PC-9 (cell line): ENCODE results near the gene AP2S1. TPM values are rescaled to one million over a fixed set of nuclear protein-coding genes. Genes with fewer than 3 reads are reported as not detected.

Experiments used
- BruUV-seq: library from RNA; stranded (reverse); fragments of 400-500 nt; replicated peaks from 2 replicates; lab custom pipeline; 2021; lab: Mats Ljungman, UMichigan
- CTCF ChIA-PET: fragments of 300-600 bp; sonication (Branson Sonifier 250); formaldehyde crosslinking; loops from one replicate; lab custom pipeline; 2022; ENCODE audit warnings: antibody characterized with exemption; lab: Charles Lee
- POLR2A ChIA-PET: fragments of 300-600 bp; sonication (Branson Sonifier 250); formaldehyde crosslinking; loops from one replicate; lab custom pipeline; 2022; ENCODE audit warnings: antibody characterized with exemption; ENCODE audit not compliant: unreplicated experiment; lab: Charles Lee
- DNase-seq, 2 experiments: peaks; one replicate each; pipeline versions ENCODE4 v3.0.0 to v3.0.0-alpha.2; 2015 to 2022; ENCODE audit warnings: mixed read lengths in 1 of 2
- H2AFZ ChIP-seq: fragments of 200-600 bp; sonication (generic); 2 replicates; pipeline ENCODE4 v1.8.1; 2017; ENCODE audit warnings: antibody characterized with exemption
- H3F3A ChIP-seq: fragments of 200-600 bp; sonication (generic); 2 replicates; pipeline ENCODE4 v1.8.1; 2017; ENCODE audit warnings: antibody characterized with exemption, mild to moderate bottlenecking, low read depth; ENCODE audit not compliant: insufficient read depth
- H3K27ac ChIP-seq: fragments of 200-600 bp; sonication (generic); 2 replicates; pipeline ENCODE4 v1.6.1; 2016; ENCODE audit warnings: mixed run types
- H3K27me3 ChIP-seq: fragments of 200-600 bp; sonication (generic); 2 replicates; pipeline ENCODE4 v1.6.1; 2016; ENCODE audit warnings: low read depth, mixed run types; ENCODE audit not compliant: insufficient read depth
- H3K36me3 ChIP-seq: fragments of 200-600 bp; sonication (generic); 2 replicates; pipeline ENCODE4 v1.6.1; 2016; ENCODE audit warnings: low read depth, mixed run types
- H3K4me1 ChIP-seq: fragments of 200-600 bp; sonication (generic); replicated peaks from 2 replicates; pipeline ENCODE4 v1.6.1; 2016; ENCODE audit warnings: mixed run types; ENCODE audit not compliant: insufficient read depth
- H3K4me2 ChIP-seq: fragments of 200-600 bp; sonication (generic); 2 replicates; pipeline ENCODE4 v1.6.1; 2017; ENCODE audit warnings: mixed run types
- H3K4me3 ChIP-seq: fragments of 200-600 bp; sonication (generic); 2 replicates; pipeline ENCODE4 v1.6.1; 2016; ENCODE audit warnings: mixed run types
- H3K79me2 ChIP-seq: fragments of 200-600 bp; sonication (generic); 2 replicates; pipeline ENCODE4 v1.6.1; 2017; ENCODE audit warnings: low read depth, mixed run types
- H3K9me2 ChIP-seq: fragments of 200-600 bp; sonication (generic); 2 replicates; pipeline ENCODE4 v1.8.1; 2017; ENCODE audit warnings: mild to moderate bottlenecking; ENCODE audit not compliant: insufficient read depth
- H3K9me3 ChIP-seq: fragments of 200-600 bp; sonication (generic); 2 replicates; pipeline ENCODE4 v1.8.1; 2016; ENCODE audit warnings: low read depth; ENCODE audit not compliant: insufficient read depth
- H4K20me1 ChIP-seq: fragments of 200-600 bp; sonication (generic); 2 replicates; pipeline ENCODE4 v1.8.1; 2017; ENCODE audit not compliant: insufficient read depth
- EZH2 ChIP-seq: fragments of 200-600 bp; sonication (generic); IDR thresholded peaks from 2 replicates; pipeline ENCODE4 v1.8.0; 2017; ENCODE audit warnings: antibody characterized with exemption, low read depth
- intact Hi-C: fragments of 100-400 bp; cut with micrococcal nuclease; formaldehyde crosslinking; loops from one replicate; pipeline ENCODE4 v1.10.0; 2022; ENCODE audit not compliant: unreplicated experiment
- total RNA-seq: library from RNA; stranded (reverse); gene quantifications from 2 replicates; pipeline ENCODE4 v1.2.3, GENCODE V29; 2021
- TF ChIP-seq, protein P1 (sequence below): fragments of 200-600 bp; sonication (generic); conservative IDR thresholded peaks from 2 replicates; pipeline ENCODE4 v1.6.1; 2017; ENCODE audit warnings: mixed run types, antibody characterized with exemption, mild to moderate bottlenecking, moderate library complexity

AP2S1 gene
- total RNA-seq, 1 experiment from 2014 or later = 332 TPM

DNA sequence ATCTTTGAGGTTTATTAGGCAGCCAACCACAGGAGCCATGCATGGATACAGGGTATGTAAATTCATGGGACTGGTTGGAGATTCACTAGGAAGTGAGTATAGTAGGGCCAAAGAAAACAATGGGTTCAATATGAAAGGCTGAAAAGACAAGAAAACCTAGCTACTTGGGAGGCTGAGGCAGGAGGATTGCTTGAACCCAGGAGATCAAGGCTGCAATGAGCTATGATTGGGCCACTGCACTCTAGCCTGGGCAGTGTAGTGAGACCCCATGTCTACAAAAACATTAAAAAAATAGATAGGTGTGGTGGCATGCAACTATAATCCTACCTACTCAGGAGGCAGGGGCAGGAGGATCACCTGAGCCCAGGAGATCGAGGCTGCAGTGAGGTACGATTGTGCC, 51.9 kb downstream of the AP2S1 start:
- no peak for TF ChIP-seq EZH2
- Histone ChIP-seq H3K9me3 (no peaks in the 10 kb centered on the region), H3K9me2 (no peaks in the 10 kb centered on the region), H3K4me3 (no peak overlapping the region), H3K36me3 (no peaks in the 10 kb centered on the region), H3K27me3 (no peaks in the 10 kb centered on the region), H3K27ac (no peak overlapping the region), H3K4me1 (peaks cover 25% of the 10 kb centered on the region), H3F3A (peaks cover 34% of the 10 kb centered on the region), H3K4me2 (no peak overlapping the region), H4K20me1 (no peaks in the 10 kb centered on the region), H3K79me2 (no peaks in the 10 kb centered on the region), H2AFZ (no peak overlapping the region)
- intact Hi-C loops = no loop called here
- ChIA-PET POLR2A (no interaction called here), CTCF (interaction anchor here (0.6 kb wide), 1 partner anchor 31 kb away, joined by 3 read pairs; no protein-coding TSS in a partner anchor)
- DNase-seq = no peak
- no TSS peak for BruUV-seq

DNA sequence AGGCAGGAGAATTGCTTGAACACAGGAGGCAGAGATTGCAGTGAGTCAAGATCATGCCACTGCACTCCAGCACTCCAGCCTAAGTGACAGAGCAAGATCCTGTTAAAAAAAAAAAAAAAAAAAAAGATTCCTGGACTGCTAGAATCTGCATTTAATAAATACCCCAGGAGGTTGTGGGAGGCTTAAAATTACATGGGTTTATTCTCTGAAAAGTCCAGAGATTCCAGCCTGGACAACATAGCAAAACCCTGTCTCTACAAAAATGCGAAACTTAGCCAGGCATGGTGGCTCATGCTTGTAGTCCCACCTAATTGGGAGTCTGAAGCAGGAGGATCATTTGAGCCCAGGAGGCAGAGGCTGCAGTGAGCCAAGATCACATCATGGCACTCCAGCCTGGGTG, 52.8 kb downstream of the AP2S1 start:
- Histone ChIP-seq H3K27ac (no peak overlapping the region), H3K4me3 (no peak overlapping the region), H3K36me3 (no peaks in the 10 kb centered on the region), H3K79me2 (no peaks in the 10 kb centered on the region), H3K4me2 (no peak overlapping the region), H3K9me2 (no peaks in the 10 kb centered on the region), H3F3A (peaks cover 43% of the 10 kb centered on the region), H3K9me3 (no peaks in the 10 kb centered on the region), H2AFZ (no peak overlapping the region), H4K20me1 (no peaks in the 10 kb centered on the region), H3K27me3 (no peaks in the 10 kb centered on the region), H3K4me1 (peaks cover 29% of the 10 kb centered on the region)
- CTCF ChIA-PET = no interaction called here
- no peak for DNase-seq
- POLR2A ChIA-PET = no interaction called here
- BruUV-seq = no TSS peak
- intact Hi-C loops = no loop called here
- no peak for TF ChIP-seq EZH2
- TF ChIP-seq, protein P1, sequence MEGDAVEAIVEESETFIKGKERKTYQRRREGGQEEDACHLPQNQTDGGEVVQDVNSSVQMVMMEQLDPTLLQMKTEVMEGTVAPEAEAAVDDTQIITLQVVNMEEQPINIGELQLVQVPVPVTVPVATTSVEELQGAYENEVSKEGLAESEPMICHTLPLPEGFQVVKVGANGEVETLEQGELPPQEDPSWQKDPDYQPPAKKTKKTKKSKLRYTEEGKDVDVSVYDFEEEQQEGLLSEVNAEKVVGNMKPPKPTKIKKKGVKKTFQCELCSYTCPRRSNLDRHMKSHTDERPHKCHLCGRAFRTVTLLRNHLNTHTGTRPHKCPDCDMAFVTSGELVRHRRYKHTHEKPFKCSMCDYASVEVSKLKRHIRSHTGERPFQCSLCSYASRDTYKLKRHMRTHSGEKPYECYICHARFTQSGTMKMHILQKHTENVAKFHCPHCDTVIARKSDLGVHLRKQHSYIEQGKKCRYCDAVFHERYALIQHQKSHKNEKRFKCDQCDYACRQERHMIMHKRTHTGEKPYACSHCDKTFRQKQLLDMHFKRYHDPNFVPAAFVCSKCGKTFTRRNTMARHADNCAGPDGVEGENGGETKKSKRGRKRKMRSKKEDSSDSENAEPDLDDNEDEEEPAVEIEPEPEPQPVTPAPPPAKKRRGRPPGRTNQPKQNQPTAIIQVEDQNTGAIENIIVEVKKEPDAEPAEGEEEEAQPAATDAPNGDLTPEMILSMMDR = no peak

DNA sequence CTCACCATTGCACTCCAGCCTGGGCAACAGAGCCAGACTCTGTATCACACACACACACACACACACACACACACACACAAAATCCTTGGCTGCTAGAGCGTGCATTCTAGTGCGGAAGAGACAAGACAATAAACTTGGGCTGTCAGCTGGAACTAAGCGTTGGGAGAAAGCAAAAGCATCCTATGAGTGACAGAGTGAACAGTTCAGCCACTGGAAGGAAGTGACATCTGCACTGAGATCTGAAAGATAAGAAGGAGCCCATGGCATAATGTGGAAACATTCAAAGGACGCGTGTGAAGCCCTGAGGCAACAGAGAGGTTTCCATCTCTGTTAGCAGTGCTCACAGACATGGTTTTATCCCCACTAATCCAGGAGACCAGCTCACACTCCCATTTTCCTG, 58.7 kb downstream of the AP2S1 start:
- TF ChIP-seq EZH2 = no peak
- TF ChIP-seq, protein P1 = no peak
- POLR2A ChIA-PET = no interaction called here
- Histone ChIP-seq H2AFZ (no peak overlapping the region), H3K27me3 (no peaks in the 10 kb centered on the region), H3K27ac (no peak overlapping the region), H3K4me1 (peaks cover 44% of the 10 kb centered on the region), H4K20me1 (no peaks in the 10 kb centered on the region), H3K79me2 (peaks cover 14% of the 10 kb centered on the region), H3F3A (peaks cover 48% of the 10 kb centered on the region), H3K9me2 (no peaks in the 10 kb centered on the region), H3K4me3 (no peak overlapping the region), H3K9me3 (no peaks in the 10 kb centered on the region), H3K36me3 (no peaks in the 10 kb centered on the region), H3K4me2 (no peak overlapping the region)
- BruUV-seq = no TSS peak
- intact Hi-C loops = no loop called here
- CTCF ChIA-PET = no interaction called here
- DNase-seq = no peak

DNA sequence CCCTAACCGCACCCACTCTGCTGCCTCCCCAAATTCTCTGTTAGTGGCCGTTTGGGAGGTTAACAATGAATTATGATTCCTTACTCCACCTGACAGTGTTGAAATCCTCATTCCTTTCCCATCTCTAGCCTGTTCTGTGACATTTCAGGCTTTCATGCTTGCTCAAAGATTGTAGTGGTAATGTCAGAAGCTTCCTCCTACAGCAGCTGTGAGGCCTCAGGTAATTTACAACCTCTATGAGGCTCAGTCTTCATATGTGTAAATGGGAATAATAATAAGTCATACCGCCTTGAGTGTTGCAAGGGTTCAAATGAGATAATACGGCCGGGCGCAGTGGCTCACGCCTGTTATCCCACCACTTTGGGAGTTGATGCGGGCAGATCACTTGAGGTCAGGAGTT, 61.3 kb downstream of the AP2S1 start:
- no TSS peak for BruUV-seq
- CTCF ChIA-PET = interaction anchor here (0.6 kb wide), 1 partner anchor 442 kb away, joined by 8 read pairs; no protein-coding TSS in a partner anchor
- peaks cover 56% of the 10 kb centered on the region for H3F3A ChIP-seq
- no peak overlapping the region for H3K4me3 ChIP-seq
- no peaks in the 10 kb centered on the region for H3K27me3 ChIP-seq
- no peak overlapping the region for H3K27ac ChIP-seq
- peaks cover 14% of the 10 kb centered on the region for H3K36me3 ChIP-seq
- peak overlapping the region; percentile 50; the same call in 1 of the 2 replicates for H3K4me2 ChIP-seq
- DNase-seq = peak in 1 of 2 experiments; percentile 83
- no peaks in the 10 kb centered on the region for H3K9me3 ChIP-seq
- no peak for TF ChIP-seq EZH2
- TF ChIP-seq, protein P1 = no peak
- peaks cover 38% of the 10 kb centered on the region for H3K4me1 ChIP-seq
- no peak overlapping the region for H2AFZ ChIP-seq
- peaks cover 5% of the 10 kb centered on the region; the same call in 1 of the 2 replicates for H4K20me1 ChIP-seq
- H3K9me2 ChIP-seq = no peaks in the 10 kb centered on the region
- intact Hi-C loops = loop anchor here (5.0 kb wide), 2 partner anchors 57 to 113 kb away; no protein-coding TSS in a partner anchor
- H3K79me2 ChIP-seq = peaks cover 38% of the 10 kb centered on the region
- POLR2A ChIA-PET = interaction anchor here (0.6 kb wide), 1 partner anchor 31 kb away, joined by 4 read pairs; no protein-coding TSS in a partner anchor
